MM.1S (cell line): Measurements from ENCODE around the gene ZNRF1.

Experiments used
- DNase-seq: peaks from one replicate; pipeline ENCODE4 v3.0.0-alpha.2; 2015
- H2AFZ ChIP-seq: fragments of 300-600 bp; sonication (generic); 2 replicates; pipeline ENCODE4 v1.6.0; 2016; ENCODE audit warnings: antibody characterized with exemption, low read length
- H3F3A ChIP-seq: fragments of 300-600 bp; sonication (generic); 2 replicates; pipeline ENCODE4 v1.6.1; 2016; ENCODE audit warnings: mild to moderate bottlenecking, antibody characterized with exemption, low read length, moderate library complexity, mixed read lengths; ENCODE audit not compliant: insufficient read depth
- H3K27ac ChIP-seq: fragments of 300-600 bp; sonication (generic); 2 replicates; pipeline ENCODE4 v1.5.1; 2016; ENCODE audit warnings: mild to moderate bottlenecking, low read length
- H3K27me3 ChIP-seq: fragments of 300-600 bp; sonication (generic); replicated peaks from 2 replicates; pipeline ENCODE4 v1.6.0; 2016; ENCODE audit warnings: low read length; ENCODE audit not compliant: insufficient read depth
- H3K36me3 ChIP-seq: fragments of 300-600 bp; sonication (generic); replicated peaks from 2 replicates; pipeline ENCODE4 v1.6.1; 2016; ENCODE audit warnings: mild to moderate bottlenecking, low read length, mixed read lengths; ENCODE audit not compliant: insufficient read depth
- H3K4me1 ChIP-seq: fragments of 300-600 bp; sonication (generic); 2 replicates; pipeline ENCODE4 v1.6.1; 2016; ENCODE audit warnings: low read length, mixed read lengths
- H3K4me2 ChIP-seq: fragments of 300-600 bp; sonication (generic); 2 replicates; pipeline ENCODE4 v1.6.0; 2016; ENCODE audit warnings: low read depth, low read length
- H3K4me3 ChIP-seq: fragments of 300-600 bp; sonication (generic); 2 replicates; pipeline ENCODE4 v1.5.1; 2016; ENCODE audit warnings: low read length, mixed read lengths
- H3K79me2 ChIP-seq: fragments of 300-600 bp; sonication (generic); 2 replicates; pipeline ENCODE4 v1.6.1; 2016; ENCODE audit warnings: mixed run types, low read length, mixed read lengths
- H3K9ac ChIP-seq: fragments of 300-600 bp; sonication (generic); 2 replicates; pipeline ENCODE4 v1.6.1; 2016; ENCODE audit warnings: low read length, mixed read lengths
- H3K9me2 ChIP-seq: fragments of 300-600 bp; sonication (generic); replicated peaks from 2 replicates; pipeline ENCODE4 v1.6.1; 2016; ENCODE audit warnings: mild to moderate bottlenecking, low read length, mixed read lengths; ENCODE audit not compliant: insufficient read depth
- H3K9me3 ChIP-seq: fragments of 300-600 bp; sonication (generic); replicated peaks from 2 replicates; pipeline ENCODE4 v1.6.1; 2016; ENCODE audit warnings: mild to moderate bottlenecking, low read length, mixed read lengths; ENCODE audit not compliant: insufficient read depth
- H4K20me1 ChIP-seq: fragments of 300-600 bp; sonication (generic); 2 replicates; pipeline ENCODE4 v1.6.1; 2016; ENCODE audit warnings: mild to moderate bottlenecking, low read length, moderate library complexity, mixed read lengths; ENCODE audit not compliant: insufficient read depth
- EZH2 ChIP-seq: fragments of 300-600 bp; sonication (generic); optimal IDR thresholded peaks from 2 replicates; pipeline ENCODE3; 2017; ENCODE audit warnings: low read depth, mild to moderate bottlenecking, antibody characterized with exemption, low read length, mixed read lengths
- EZH2phosphoT487 ChIP-seq: fragments of 300-600 bp; sonication (generic); IDR thresholded peaks from 2 replicates; pipeline ENCODE4 v1.6.1; 2018; ENCODE audit warnings: antibody characterized with exemption, low read length
- TF ChIP-seq, protein P1 (sequence below): fragments of 300-600 bp; sonication (generic); IDR thresholded peaks from 2 replicates; pipeline ENCODE4 v1.5.1; 2016; ENCODE audit warnings: antibody characterized with exemption, low read length, mixed read lengths

The ZNRF1 gene

DNA sequence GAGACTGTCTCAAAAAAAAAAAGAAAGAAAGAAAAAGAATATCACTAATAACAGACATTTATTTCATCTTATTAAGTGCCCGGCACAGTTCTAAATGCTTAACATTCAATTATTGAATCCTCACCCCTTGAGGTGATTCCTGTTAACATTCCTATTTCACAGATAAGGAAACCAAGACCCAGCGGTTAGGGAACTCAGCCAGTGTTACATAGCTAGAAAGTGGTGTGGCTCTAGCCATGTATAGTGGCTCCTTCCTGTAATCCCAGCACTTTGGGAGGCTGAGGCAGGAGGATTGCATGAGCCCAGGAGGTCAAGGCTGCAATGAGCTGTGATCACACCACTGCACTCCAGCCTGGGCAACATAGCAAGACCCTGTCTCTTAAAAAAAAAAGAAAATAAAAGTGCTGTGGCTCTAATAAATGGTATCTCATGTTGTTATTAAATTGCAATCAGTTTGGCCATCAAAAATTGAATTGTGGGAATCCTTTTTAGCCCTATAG is 28.1 kb downstream of the ZNRF1 start:
- no peaks in the 10 kb centered on the region for H3K36me3 ChIP-seq
- H3K4me2 ChIP-seq, result no peak overlapping the region
- no peaks in the 10 kb centered on the region for H3K9me2 ChIP-seq
- H2AFZ ChIP-seq, result no peak overlapping the region
- no peaks in the 10 kb centered on the region for H3F3A ChIP-seq
- H3K4me3 ChIP-seq, result no peak overlapping the region
- H3K9ac ChIP-seq, result no peak overlapping the region
- H3K4me1 ChIP-seq, result no peaks in the 10 kb centered on the region
- no peaks in the 10 kb centered on the region for H3K27me3 ChIP-seq
- no peak for DNase-seq
- H3K27ac ChIP-seq, result no peak overlapping the region
- no peaks in the 10 kb centered on the region for H4K20me1 ChIP-seq
- no peaks in the 10 kb centered on the region for H3K79me2 ChIP-seq
- no peaks in the 10 kb centered on the region for H3K9me3 ChIP-seq
- TF ChIP-seq, protein P1, sequence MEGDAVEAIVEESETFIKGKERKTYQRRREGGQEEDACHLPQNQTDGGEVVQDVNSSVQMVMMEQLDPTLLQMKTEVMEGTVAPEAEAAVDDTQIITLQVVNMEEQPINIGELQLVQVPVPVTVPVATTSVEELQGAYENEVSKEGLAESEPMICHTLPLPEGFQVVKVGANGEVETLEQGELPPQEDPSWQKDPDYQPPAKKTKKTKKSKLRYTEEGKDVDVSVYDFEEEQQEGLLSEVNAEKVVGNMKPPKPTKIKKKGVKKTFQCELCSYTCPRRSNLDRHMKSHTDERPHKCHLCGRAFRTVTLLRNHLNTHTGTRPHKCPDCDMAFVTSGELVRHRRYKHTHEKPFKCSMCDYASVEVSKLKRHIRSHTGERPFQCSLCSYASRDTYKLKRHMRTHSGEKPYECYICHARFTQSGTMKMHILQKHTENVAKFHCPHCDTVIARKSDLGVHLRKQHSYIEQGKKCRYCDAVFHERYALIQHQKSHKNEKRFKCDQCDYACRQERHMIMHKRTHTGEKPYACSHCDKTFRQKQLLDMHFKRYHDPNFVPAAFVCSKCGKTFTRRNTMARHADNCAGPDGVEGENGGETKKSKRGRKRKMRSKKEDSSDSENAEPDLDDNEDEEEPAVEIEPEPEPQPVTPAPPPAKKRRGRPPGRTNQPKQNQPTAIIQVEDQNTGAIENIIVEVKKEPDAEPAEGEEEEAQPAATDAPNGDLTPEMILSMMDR, result no peak
- TF ChIP-seq EZH2 (no peak), EZH2phosphoT487 (no peak)

DNA sequence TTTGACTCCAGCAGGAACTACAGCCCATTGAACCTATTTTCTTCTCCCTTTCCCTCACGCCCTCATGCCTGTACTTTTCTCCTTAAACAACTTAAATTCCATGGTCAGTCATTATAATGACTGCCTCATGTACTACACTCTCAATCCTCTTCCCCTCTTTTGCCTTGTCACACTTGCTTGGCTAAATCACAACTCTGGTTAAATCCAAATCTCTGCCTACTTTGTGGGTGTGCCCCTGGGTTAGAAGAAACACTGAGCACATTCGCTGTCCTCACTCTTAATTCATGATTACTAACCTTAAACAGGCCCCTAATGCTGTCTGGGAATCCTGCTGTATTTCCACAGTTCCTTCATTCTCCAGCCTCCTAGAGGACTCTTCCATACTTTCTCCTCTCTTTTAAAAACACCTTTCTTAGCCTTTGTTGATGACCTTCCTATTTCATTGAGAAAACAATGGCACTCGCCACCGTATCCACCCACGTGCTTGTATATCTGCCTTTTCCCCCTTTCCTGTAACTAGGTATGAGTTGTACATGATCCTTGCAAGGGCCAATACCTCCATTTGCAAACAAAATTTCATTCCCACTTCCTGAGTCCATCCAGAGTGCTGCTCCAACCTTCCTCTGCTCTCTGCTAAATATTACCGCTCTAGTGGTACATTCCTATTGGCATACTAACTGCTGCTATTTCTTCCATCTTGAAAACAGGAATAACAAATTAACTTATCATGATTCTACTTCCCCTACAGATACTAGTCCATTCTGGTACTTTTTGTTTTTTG is 28.9 kb downstream of the ZNRF1 start:
- H3F3A ChIP-seq, result no peaks in the 10 kb centered on the region
- no peak overlapping the region for H3K4me3 ChIP-seq
- no peak overlapping the region for H3K9ac ChIP-seq
- H3K9me2 ChIP-seq, result no peaks in the 10 kb centered on the region
- no peak for DNase-seq
- no peaks in the 10 kb centered on the region for H3K79me2 ChIP-seq
- H2AFZ ChIP-seq, result no peak overlapping the region
- H3K27ac ChIP-seq, result no peak overlapping the region
- H3K4me2 ChIP-seq, result no peak overlapping the region
- no peaks in the 10 kb centered on the region for H4K20me1 ChIP-seq
- H3K27me3 ChIP-seq, result no peaks in the 10 kb centered on the region
- H3K9me3 ChIP-seq, result no peaks in the 10 kb centered on the region
- no peak for TF ChIP-seq EZH2
- TF ChIP-seq, protein P1, result no peak
- TF ChIP-seq EZH2phosphoT487, result no peak
- H3K36me3 ChIP-seq, result no peaks in the 10 kb centered on the region
- no peaks in the 10 kb centered on the region for H3K4me1 ChIP-seq

DNA sequence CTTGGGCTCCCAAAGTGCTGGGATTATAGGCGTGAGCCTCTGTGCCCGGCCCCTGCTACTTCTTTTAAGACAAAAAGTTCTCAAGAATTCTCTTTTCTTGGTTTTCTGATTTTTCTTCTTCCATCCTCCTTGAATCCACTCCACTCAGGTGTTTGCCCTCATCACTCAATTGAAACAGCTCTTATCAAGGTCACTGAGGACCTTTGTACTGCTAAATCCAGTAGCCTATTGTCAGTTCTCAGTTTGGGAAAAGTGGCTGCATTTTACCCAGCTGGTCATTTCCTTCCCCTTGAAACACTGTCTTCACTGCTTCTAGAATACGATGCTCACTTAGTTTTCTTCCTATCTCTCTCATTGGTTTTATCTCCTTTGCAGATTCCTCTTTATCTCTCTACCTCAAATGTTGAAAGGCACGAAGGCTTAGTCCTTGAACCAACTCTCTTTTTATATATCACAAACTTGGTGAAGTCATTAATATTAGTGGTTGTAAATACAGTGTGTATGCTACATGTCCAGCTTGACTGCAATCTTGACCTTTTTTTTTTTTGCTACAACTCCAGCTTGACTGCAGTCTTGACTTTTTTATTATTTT is 29.8 kb downstream of the ZNRF1 start:
- no peak overlapping the region for H3K27ac ChIP-seq
- no peaks in the 10 kb centered on the region for H3K9me2 ChIP-seq
- no peaks in the 10 kb centered on the region for H3K27me3 ChIP-seq
- no peak overlapping the region for H3K9ac ChIP-seq
- no peaks in the 10 kb centered on the region for H3K4me1 ChIP-seq
- no peak overlapping the region for H2AFZ ChIP-seq
- H3K4me3 ChIP-seq, result no peak overlapping the region
- no peaks in the 10 kb centered on the region for H4K20me1 ChIP-seq
- H3K79me2 ChIP-seq, result no peaks in the 10 kb centered on the region
- H3F3A ChIP-seq, result no peaks in the 10 kb centered on the region
- no peak overlapping the region for H3K4me2 ChIP-seq
- no peaks in the 10 kb centered on the region for H3K36me3 ChIP-seq
- no peaks in the 10 kb centered on the region for H3K9me3 ChIP-seq
- DNase-seq, result no peak
- TF ChIP-seq, protein P1, result no peak
- TF ChIP-seq EZH2phosphoT487 (no peak), EZH2 (no peak)
